Lower leg skin (tissue), 3 donors: Measurements from ENCODE around the gene SLC9B2.

Experiments
- POLR2A ChIP-seq, 2 donors: fragments of 450-650 bp; IDR thresholded peaks; one replicate each; pipeline ENCODE4 v1.6.1; 2016 to 2017; ENCODE audit warnings: antibody characterized with exemption in 2 of 2, mild to moderate bottlenecking in 1 of 2, moderate library complexity in 1 of 2
- TF ChIP-seq, protein P1 (sequence below), 3 donors: fragments of 450-650 bp; IDR thresholded peaks; one replicate each; pipeline ENCODE4 v1.5.1; 2016; ENCODE audit warnings: antibody characterized with exemption in 3 of 3, mild to moderate bottlenecking in 3 of 3, moderate library complexity in 2 of 3

- TF ChIP-seq, protein P1, sequence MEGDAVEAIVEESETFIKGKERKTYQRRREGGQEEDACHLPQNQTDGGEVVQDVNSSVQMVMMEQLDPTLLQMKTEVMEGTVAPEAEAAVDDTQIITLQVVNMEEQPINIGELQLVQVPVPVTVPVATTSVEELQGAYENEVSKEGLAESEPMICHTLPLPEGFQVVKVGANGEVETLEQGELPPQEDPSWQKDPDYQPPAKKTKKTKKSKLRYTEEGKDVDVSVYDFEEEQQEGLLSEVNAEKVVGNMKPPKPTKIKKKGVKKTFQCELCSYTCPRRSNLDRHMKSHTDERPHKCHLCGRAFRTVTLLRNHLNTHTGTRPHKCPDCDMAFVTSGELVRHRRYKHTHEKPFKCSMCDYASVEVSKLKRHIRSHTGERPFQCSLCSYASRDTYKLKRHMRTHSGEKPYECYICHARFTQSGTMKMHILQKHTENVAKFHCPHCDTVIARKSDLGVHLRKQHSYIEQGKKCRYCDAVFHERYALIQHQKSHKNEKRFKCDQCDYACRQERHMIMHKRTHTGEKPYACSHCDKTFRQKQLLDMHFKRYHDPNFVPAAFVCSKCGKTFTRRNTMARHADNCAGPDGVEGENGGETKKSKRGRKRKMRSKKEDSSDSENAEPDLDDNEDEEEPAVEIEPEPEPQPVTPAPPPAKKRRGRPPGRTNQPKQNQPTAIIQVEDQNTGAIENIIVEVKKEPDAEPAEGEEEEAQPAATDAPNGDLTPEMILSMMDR (IDR thresholded peaks at IDR 0.05), result no peak
- no peak for TF ChIP-seq POLR2A (IDR thresholded peaks at IDR 0.05)
Observed at GRCh38 chr4:103098756-103099440, 22.3 kb upstream of the SLC9B2 start.
